Activated naive CD8-positive, alpha-beta T cell treated with anti-CD3 and anti-CD28 coated beads for 36 hours (primary cell): ENCODE measurements around the gene MDM2. TPM values are rescaled to one million over a fixed set of nuclear protein-coding genes. Genes with fewer than 3 reads are reported as not detected.

Experiments
- DNase-seq: peaks from one replicate; pipeline ENCODE4 v3.0.0; 2021
- H3K27ac Mint-ChIP-seq: one replicate; pipeline ENCODE4 v1.8.0; 2022; ENCODE audit warnings: mild to moderate bottlenecking, moderate library complexity, mixed read lengths
- H3K27me3 Mint-ChIP-seq: one replicate; pipeline ENCODE4 v1.8.0; 2022; ENCODE audit warnings: mild to moderate bottlenecking, mixed read lengths
- H3K36me3 Mint-ChIP-seq: one replicate; pipeline ENCODE4 v1.8.0; 2021; ENCODE audit warnings: mild to moderate bottlenecking, mixed read lengths
- H3K4me1 Mint-ChIP-seq: one replicate; pipeline ENCODE4 v1.8.0; 2021; ENCODE audit warnings: mixed read lengths
- H3K4me3 Mint-ChIP-seq: one replicate; pipeline ENCODE4 v1.8.0; 2022; ENCODE audit warnings: mild to moderate bottlenecking, moderate library complexity, mixed read lengths
- H3K9me3 Mint-ChIP-seq: one replicate; pipeline ENCODE4 v1.8.0; 2022; ENCODE audit warnings: mixed read lengths
- total RNA-seq, 2 experiments: library from RNA; stranded (reverse); gene quantifications; one replicate each; pipeline ENCODE4 v1.2.3, GENCODE V29; 2021

The MDM2 gene
- total RNA-seq, 2 experiments from 2014 or later = 152 to 158 TPM

- no peak for DNase-seq
- Mint-ChIP-seq H3K9me3 (no peaks in the 10 kb centered on the region), H3K4me3 (no peak overlapping the region), H3K27me3 (no peaks in the 10 kb centered on the region), H3K27ac (no peak overlapping the region), H3K36me3 (peaks cover 28% of the 10 kb centered on the region), H3K4me1 (no peaks in the 10 kb centered on the region)
Observed at GRCh38 chr12:68841717-68842116, 33.7 kb downstream of the MDM2 start.

DNA sequence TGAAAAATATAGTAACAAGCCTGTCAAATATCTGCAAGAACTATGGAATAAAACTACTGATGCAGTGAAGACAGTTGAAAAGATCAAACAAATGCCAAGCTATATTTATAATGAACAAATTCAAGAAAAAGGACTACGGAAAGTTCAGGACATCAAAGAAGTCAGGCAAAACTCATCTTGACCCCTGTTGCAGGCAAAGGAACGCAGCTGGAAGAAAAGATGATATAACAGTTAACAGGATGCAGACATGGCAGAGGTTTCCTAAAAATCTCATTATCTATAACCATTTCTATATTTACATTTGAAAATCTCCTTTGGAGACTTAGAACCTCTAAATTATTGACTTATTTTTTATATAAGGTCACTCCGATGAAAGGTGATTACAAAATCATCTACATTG is 34.1 kb downstream of the MDM2 start:
- H3K4me3 Mint-ChIP-seq = no peak overlapping the region
- peaks cover 28% of the 10 kb centered on the region for H3K36me3 Mint-ChIP-seq
- no peaks in the 10 kb centered on the region for H3K9me3 Mint-ChIP-seq
- H3K27ac Mint-ChIP-seq = no peak overlapping the region
- H3K4me1 Mint-ChIP-seq = no peaks in the 10 kb centered on the region
- no peak for DNase-seq
- no peaks in the 10 kb centered on the region for H3K27me3 Mint-ChIP-seq

- Mint-ChIP-seq H3K4me1 (no peaks in the 10 kb centered on the region), H3K27ac (no peak overlapping the region), H3K27me3 (no peaks in the 10 kb centered on the region), H3K36me3 (peaks cover 26% of the 10 kb centered on the region), H3K9me3 (no peaks in the 10 kb centered on the region), H3K4me3 (no peak overlapping the region)
- no peak for DNase-seq
Observed at GRCh38 chr12:68842784-68843567, 35.0 kb downstream of the MDM2 start.

DNA sequence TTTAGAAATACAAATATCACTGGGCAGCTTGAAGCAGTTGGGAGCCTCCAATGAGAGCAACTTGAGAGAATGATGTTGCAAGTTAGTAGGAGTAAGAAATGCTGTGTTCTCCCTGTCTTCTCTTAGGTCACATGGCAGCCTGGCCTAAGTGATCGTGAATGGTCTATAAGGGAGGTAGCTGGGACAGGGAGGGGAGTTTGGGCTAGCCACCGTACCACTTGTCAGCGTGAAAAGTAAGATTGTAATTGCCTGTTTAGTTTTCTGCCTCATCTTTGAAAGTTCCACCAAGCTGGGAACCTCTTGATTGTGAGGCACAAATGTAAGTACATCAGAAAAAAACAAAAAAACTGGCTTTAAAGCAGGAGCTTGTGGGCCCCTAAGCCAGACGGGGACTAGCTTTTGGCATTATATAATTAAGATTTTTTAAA is 36.4 kb downstream of the MDM2 start:
- no peak for DNase-seq
- Mint-ChIP-seq H3K27me3 (no peaks in the 10 kb centered on the region), H3K9me3 (no peaks in the 10 kb centered on the region), H3K36me3 (peaks cover 22% of the 10 kb centered on the region), H3K4me3 (no peak overlapping the region), H3K4me1 (no peaks in the 10 kb centered on the region), H3K27ac (no peak overlapping the region)

- Mint-ChIP-seq H3K4me1 (no peaks in the 10 kb centered on the region), H3K27ac (no peak overlapping the region), H3K9me3 (no peaks in the 10 kb centered on the region), H3K27me3 (no peaks in the 10 kb centered on the region), H3K4me3 (no peak overlapping the region), H3K36me3 (peaks cover 21% of the 10 kb centered on the region)
- DNase-seq = no peak
Observed at GRCh38 chr12:68844788-68845695, 37.1 kb downstream of the MDM2 start.

GRCh38 chr12:68846811-68847210 is 38.8 kb downstream of the MDM2 start:
- DNase-seq = no peak
- Mint-ChIP-seq H3K36me3 (peaks cover 13% of the 10 kb centered on the region), H3K27ac (no peak overlapping the region), H3K4me3 (no peak overlapping the region), H3K27me3 (no peaks in the 10 kb centered on the region), H3K4me1 (no peaks in the 10 kb centered on the region), H3K9me3 (no peaks in the 10 kb centered on the region)

GRCh38 chr12:68850390-68850789 is 42.4 kb downstream of the MDM2 start:
- DNase-seq = no peak
- peaks cover 5% of the 10 kb centered on the region for H3K36me3 Mint-ChIP-seq
- H3K4me1 Mint-ChIP-seq = peaks cover 3% of the 10 kb centered on the region
- no peak overlapping the region for H3K4me3 Mint-ChIP-seq
- H3K27me3 Mint-ChIP-seq = no peaks in the 10 kb centered on the region
- H3K27ac Mint-ChIP-seq = no peak overlapping the region
- H3K9me3 Mint-ChIP-seq = no peaks in the 10 kb centered on the region

DNA sequence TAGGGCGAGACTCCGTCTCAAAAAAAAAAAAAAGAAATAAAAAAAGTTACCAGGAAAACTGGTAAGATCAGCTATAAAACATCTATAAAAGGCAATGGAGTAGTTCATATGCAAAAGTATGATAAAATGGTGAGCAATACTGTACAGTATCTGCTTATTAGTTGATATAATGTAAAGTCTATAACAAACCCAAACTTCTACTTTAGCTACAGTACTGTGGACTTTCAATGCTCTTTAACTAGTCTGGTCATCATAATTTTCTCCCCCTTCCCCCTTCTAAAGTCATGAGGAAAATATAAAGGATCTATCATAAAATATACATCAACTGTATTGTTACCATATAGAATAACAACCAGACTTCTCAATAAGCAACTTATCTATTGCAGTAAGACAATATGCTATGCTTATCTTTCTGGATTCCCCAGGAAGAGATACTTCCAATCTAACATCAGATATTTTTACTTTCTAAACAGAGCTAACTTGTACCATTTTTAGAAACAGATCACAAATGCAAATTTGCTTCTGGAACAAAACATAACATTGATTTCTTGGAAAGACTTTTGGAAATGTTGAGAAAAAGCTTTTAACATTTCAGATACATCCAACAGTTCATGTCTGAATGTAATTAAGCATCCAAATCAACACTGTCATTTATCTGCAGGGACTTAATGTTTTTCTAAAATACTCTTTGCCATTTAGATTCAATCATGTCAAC is 43.8 kb downstream of the MDM2 start:
- Mint-ChIP-seq H3K27me3 (no peaks in the 10 kb centered on the region), H3K27ac (no peak overlapping the region), H3K36me3 (peaks cover 5% of the 10 kb centered on the region), H3K4me3 (no peak overlapping the region), H3K9me3 (no peaks in the 10 kb centered on the region), H3K4me1 (peaks cover 3% of the 10 kb centered on the region)
- DNase-seq = no peak

GRCh38 chr12:68853396-68854077 is 45.6 kb downstream of the MDM2 start:
- peaks cover 3% of the 10 kb centered on the region for H3K36me3 Mint-ChIP-seq
- H3K4me3 Mint-ChIP-seq = no peak overlapping the region
- no peak overlapping the region for H3K27ac Mint-ChIP-seq
- H3K27me3 Mint-ChIP-seq = no peaks in the 10 kb centered on the region
- no peak for DNase-seq
- no peaks in the 10 kb centered on the region for H3K9me3 Mint-ChIP-seq
- peaks cover 3% of the 10 kb centered on the region for H3K4me1 Mint-ChIP-seq

GRCh38 chr12:68854078-68854468 is 46.1 kb downstream of the MDM2 start:
- Mint-ChIP-seq H3K27ac (no peak overlapping the region), H3K4me1 (peaks cover 3% of the 10 kb centered on the region)

DNA sequence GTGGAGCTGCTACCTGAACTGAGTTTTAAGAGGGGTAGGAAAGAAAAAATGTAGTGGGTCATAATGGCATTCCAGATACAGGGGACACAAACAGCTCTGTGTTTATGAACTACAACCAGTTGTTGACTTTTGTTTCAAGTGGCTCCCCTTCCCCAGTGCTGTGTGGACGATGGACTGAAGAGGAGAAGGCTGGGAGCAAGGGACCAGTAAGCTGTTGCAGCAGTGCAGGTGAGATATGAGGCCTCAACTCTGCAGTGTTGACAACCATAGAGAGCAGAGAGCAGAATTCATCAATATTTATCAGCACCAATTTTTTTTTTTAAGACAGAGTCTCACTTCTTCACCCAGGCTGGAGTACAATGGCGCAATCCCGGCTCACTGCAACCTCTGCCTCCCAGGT is 46.6 kb downstream of the MDM2 start:
- no peak for DNase-seq
- no peak overlapping the region for H3K27ac Mint-ChIP-seq
- H3K27me3 Mint-ChIP-seq = no peaks in the 10 kb centered on the region
- H3K4me1 Mint-ChIP-seq = peaks cover 3% of the 10 kb centered on the region
- H3K9me3 Mint-ChIP-seq = no peaks in the 10 kb centered on the region
- H3K4me3 Mint-ChIP-seq = no peak overlapping the region
- H3K36me3 Mint-ChIP-seq = peaks cover 2% of the 10 kb centered on the region

More at GRCh38 chr12:68854078-68854468, 46.1 kb downstream of the MDM2 start:
- Mint-ChIP-seq H3K36me3 (peaks cover 2% of the 10 kb centered on the region), H3K27me3 (no peaks in the 10 kb centered on the region), H3K9me3 (no peaks in the 10 kb centered on the region), H3K4me3 (no peak overlapping the region)
- no peak for DNase-seq

- H3K27me3 Mint-ChIP-seq = no peaks in the 10 kb centered on the region
- no peaks in the 10 kb centered on the region for H3K9me3 Mint-ChIP-seq
- H3K4me3 Mint-ChIP-seq = no peak overlapping the region
- no peak for DNase-seq
- H3K27ac Mint-ChIP-seq = no peak overlapping the region
- peaks cover 2% of the 10 kb centered on the region for H3K36me3 Mint-ChIP-seq
- peaks cover 3% of the 10 kb centered on the region for H3K4me1 Mint-ChIP-seq
Observed at GRCh38 chr12:68855111-68855510, 47.1 kb downstream of the MDM2 start.

DNA sequence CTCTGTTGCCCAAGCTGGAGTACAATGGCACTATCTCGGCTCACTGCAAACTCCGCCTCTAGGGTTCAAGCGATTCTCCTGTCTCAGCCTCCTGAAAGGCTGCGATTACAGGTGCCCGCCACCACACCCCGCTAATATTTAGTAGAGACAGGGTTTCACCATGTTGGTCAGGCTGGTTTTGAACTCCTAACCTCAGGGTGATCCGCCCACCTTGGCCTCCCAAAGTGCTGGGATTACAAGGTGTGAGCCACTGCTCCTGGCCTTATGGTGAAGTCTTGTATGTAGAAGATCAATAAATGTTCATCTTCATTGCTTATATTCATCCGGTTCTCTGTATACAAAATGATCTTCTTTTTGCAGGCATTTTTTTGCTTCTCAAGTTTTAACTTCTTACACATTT is 47.8 kb downstream of the MDM2 start:
- Mint-ChIP-seq H3K27me3 (no peaks in the 10 kb centered on the region), H3K4me3 (no peak overlapping the region), H3K4me1 (peaks cover 3% of the 10 kb centered on the region), H3K36me3 (peaks cover 2% of the 10 kb centered on the region), H3K9me3 (no peaks in the 10 kb centered on the region), H3K27ac (no peak overlapping the region)
- no peak for DNase-seq

DNA sequence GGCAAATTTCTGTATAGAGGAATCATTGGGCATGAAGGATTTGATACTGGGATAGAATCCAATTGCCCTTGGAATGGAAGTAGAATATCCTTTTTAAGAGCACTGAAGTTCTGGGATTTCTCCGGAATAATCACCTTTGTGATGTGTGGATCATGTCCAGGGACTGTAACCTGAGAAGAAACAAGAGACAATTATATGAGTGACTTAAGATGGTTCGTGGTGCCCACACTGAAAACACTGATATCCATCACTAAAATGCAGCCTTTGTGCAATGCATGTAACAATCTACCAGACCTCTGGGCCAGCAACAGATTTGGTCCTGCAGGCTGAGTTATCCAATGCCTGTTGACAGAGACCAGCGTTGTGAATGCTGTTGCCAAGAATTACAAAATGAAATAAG is 48.5 kb downstream of the MDM2 start:
- no peaks in the 10 kb centered on the region for H3K9me3 Mint-ChIP-seq
- H3K27ac Mint-ChIP-seq = no peak overlapping the region
- H3K4me1 Mint-ChIP-seq = peaks cover 3% of the 10 kb centered on the region
- peaks cover 2% of the 10 kb centered on the region for H3K36me3 Mint-ChIP-seq
- H3K4me3 Mint-ChIP-seq = no peak overlapping the region
- no peak for DNase-seq
- no peaks in the 10 kb centered on the region for H3K27me3 Mint-ChIP-seq
